Measurements from ENCODE around the gene ILF2.

DNA sequence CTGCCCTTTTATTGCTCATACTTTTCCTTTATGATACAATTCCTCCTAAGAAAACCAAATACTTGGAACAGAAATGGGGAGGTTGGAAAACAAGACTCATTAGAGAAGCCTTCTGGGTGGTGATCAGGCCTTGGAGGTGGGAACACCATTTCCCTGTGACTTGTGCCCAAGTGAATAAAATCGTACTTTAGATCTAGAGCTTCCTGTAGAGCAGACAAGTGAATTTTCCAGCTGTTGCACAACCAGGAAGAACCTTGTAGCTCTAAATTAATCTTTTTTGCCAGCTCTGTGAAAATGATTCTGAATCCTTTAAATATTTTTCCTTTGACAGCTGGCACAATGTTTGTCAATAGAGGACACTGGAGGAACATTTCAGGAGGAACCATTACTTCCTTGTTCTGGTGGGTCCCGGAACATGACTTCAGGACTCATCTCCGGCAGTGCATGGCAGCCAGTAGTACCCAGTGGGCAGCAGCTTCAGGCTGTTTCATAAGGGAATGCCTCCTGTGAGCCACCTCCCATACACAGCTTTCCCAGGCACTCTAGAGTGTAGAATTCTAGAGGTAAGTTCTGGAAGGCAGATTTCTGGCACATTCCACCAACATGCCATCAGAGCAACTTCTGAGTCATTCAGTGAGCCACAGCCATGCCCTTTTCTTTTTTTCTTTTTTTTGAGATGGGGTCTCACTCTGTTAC is 17.8 kb downstream of the ILF2 start:
- TF ChIP-seq, protein P1, sequence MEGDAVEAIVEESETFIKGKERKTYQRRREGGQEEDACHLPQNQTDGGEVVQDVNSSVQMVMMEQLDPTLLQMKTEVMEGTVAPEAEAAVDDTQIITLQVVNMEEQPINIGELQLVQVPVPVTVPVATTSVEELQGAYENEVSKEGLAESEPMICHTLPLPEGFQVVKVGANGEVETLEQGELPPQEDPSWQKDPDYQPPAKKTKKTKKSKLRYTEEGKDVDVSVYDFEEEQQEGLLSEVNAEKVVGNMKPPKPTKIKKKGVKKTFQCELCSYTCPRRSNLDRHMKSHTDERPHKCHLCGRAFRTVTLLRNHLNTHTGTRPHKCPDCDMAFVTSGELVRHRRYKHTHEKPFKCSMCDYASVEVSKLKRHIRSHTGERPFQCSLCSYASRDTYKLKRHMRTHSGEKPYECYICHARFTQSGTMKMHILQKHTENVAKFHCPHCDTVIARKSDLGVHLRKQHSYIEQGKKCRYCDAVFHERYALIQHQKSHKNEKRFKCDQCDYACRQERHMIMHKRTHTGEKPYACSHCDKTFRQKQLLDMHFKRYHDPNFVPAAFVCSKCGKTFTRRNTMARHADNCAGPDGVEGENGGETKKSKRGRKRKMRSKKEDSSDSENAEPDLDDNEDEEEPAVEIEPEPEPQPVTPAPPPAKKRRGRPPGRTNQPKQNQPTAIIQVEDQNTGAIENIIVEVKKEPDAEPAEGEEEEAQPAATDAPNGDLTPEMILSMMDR (IDR thresholded peaks at IDR 0.05): no peak
- TF ChIP-seq POLR2AphosphoS5 (IDR thresholded peaks at IDR 0.05; ENCODE audit: low read depth, low read length) (no peak), TCF12 (IDR thresholded peaks at IDR 0.05) (no peak), YY1 (IDR thresholded peaks at IDR 0.05; ENCODE audit: low read depth) (no peak), RFX5 (IDR thresholded peaks at IDR 0.05; ENCODE audit: low read length) (no peak), EP300 (IDR thresholded peaks at IDR 0.05; ENCODE audit: borderline replicate concordance in 1 of 2, low read depth in 1 of 2, low read length in 1 of 2) (no peak), FOXM1 (IDR thresholded peaks at IDR 0.05; ENCODE audit: low read depth) (no peak), EZH2phosphoT487 (IDR thresholded peaks at IDR 0.05; ENCODE audit: borderline replicate concordance, low read depth) (no peak), SMC3 (IDR thresholded peaks at IDR 0.05; ENCODE audit: low read depth, low read length) (no peak)
- TF ChIP-seq, protein P2, sequence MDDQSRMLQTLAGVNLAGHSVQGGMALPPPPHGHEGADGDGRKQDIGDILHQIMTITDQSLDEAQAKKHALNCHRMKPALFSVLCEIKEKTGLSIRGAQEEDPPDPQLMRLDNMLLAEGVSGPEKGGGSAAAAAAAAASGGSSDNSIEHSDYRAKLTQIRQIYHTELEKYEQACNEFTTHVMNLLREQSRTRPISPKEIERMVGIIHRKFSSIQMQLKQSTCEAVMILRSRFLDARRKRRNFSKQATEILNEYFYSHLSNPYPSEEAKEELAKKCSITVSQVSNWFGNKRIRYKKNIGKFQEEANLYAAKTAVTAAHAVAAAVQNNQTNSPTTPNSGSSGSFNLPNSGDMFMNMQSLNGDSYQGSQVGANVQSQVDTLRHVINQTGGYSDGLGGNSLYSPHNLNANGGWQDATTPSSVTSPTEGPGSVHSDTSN (IDR thresholded peaks at IDR 0.05): no peak
- TF ChIP-seq, protein P3, sequence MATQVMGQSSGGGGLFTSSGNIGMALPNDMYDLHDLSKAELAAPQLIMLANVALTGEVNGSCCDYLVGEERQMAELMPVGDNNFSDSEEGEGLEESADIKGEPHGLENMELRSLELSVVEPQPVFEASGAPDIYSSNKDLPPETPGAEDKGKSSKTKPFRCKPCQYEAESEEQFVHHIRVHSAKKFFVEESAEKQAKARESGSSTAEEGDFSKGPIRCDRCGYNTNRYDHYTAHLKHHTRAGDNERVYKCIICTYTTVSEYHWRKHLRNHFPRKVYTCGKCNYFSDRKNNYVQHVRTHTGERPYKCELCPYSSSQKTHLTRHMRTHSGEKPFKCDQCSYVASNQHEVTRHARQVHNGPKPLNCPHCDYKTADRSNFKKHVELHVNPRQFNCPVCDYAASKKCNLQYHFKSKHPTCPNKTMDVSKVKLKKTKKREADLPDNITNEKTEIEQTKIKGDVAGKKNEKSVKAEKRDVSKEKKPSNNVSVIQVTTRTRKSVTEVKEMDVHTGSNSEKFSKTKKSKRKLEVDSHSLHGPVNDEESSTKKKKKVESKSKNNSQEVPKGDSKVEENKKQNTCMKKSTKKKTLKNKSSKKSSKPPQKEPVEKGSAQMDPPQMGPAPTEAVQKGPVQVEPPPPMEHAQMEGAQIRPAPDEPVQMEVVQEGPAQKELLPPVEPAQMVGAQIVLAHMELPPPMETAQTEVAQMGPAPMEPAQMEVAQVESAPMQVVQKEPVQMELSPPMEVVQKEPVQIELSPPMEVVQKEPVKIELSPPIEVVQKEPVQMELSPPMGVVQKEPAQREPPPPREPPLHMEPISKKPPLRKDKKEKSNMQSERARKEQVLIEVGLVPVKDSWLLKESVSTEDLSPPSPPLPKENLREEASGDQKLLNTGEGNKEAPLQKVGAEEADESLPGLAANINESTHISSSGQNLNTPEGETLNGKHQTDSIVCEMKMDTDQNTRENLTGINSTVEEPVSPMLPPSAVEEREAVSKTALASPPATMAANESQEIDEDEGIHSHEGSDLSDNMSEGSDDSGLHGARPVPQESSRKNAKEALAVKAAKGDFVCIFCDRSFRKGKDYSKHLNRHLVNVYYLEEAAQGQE (IDR thresholded peaks at IDR 0.05; ENCODE audit: low read depth, low read length): no peak

Data from SK-N-SH (cell line).